Astrocyte (in vitro differentiated cells and primary cell): ENCODE data around the gene TGFB1I1.
"Not testable (repeated sequence)": the region's sequence is repeated elsewhere in the genome, so short reads cannot be mapped to it uniquely, and the experiment has no call there.

Source experiments
- CTCF ChIP-seq: IDR thresholded peaks from 2 replicates; pipeline ENCODE4 v1.5.1; 2011; ENCODE audit warnings: low read depth, mild to moderate bottlenecking, inconsistent platforms, low read length, moderate library complexity; ENCODE audit not compliant: insufficient read depth
- EZH2 ChIP-seq: IDR thresholded peaks from 2 replicates; pipeline ENCODE4 v1.6.1; 2012; ENCODE audit warnings: mild to moderate bottlenecking, low read length, inconsistent platforms; ENCODE audit not compliant: insufficient read depth

GRCh38 chr16:31484048-31484447 is 12.1 kb downstream of the TGFB1I1 start:
- not testable (repeated sequence) for TF ChIP-seq EZH2, CTCF
